HG03045 (cell line): ENCODE results near the gene ZBED6.

Experiments used
- ATAC-seq: cut with Tn5 transposase; IDR thresholded peaks from one replicate; pipeline ENCODE4 v1.9.1; 2021; ENCODE audit warnings: mild to moderate bottlenecking, moderate library complexity; ENCODE audit not compliant: unreplicated experiment

ZBED6 gene

GRCh38 chr1:203835476-203835875 lies 40.1 kb downstream of the ZBED6 start:
- ATAC-seq: no peak

- no peak for ATAC-seq
Measured at GRCh38 chr1:203839081-203839480, 43.7 kb downstream of the ZBED6 start.

DNA sequence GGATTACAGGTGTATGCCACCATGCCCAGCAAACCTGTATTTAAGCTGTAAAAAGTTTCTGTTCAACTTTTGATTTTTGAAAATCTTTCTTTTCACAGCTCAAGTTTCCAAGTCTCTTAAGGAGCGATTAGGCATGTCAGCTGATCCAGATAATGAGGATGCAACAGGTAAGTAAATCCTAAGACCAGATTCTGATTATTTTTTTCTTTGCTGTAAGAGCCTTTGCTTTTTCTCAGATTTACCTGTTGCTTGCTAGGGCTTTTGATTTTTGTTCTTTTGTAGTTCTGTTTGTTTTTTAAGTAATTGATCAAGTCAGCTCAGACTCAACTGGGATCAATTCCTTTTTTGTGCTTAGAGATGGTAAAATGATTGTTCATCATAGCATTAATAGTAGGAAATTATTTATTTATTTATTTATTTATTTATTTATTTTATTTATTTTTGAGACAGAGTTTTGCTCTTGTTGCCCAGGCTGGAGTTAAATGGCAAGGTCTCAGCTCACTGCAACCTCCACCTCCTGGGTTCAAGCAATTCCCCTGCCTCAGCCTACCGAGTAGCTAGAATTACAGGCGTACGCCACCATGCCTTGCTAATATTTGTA lies 44.9 kb downstream of the ZBED6 start:
- ATAC-seq: no peak

DNA sequence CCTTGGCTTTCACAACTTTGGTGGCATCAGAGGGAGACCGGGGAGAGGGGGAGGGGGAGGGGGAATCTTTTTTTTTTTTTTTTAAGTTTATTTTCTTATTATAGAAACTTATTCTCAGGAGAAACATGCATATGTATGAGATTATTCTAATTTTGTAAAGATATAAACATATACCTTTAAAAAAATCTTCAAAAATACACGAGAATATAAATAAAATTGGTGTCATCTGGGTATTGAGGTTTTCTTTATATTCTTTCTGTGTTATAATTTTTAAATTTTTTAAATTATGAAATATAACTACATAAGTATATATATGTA lies 47.1 kb downstream of the ZBED6 start:
- ATAC-seq: no peak

- ATAC-seq: no peak
Measured at GRCh38 chr1:203843435-203843834, 48.0 kb downstream of the ZBED6 start.
